SW480 (cell line): Measurements from ENCODE around the gene ANAPC4.

Source experiments
- DNase-seq: peaks from one replicate; pipeline ENCODE4 v3.0.0-alpha.2; 2016; ENCODE audit warnings: low spot score

The ANAPC4 gene

GRCh38 chr4:25437926-25438325 is 60.9 kb downstream of the ANAPC4 start:
- no peak for DNase-seq

- peak; percentile 57 for DNase-seq
Measured at GRCh38 chr4:25439918-25440477, 62.9 kb downstream of the ANAPC4 start.

- no peak for DNase-seq
Measured at GRCh38 chr4:25440478-25441030, 63.5 kb downstream of the ANAPC4 start.

- DNase-seq: peak; percentile 51
Measured at GRCh38 chr4:25441519-25442117, 64.6 kb downstream of the ANAPC4 start.

GRCh38 chr4:25442863-25443307 is 65.8 kb downstream of the ANAPC4 start:
- DNase-seq: no peak

- no peak for DNase-seq
Measured at GRCh38 chr4:25443851-25444250, 66.8 kb downstream of the ANAPC4 start.

- no peak for DNase-seq
Measured at GRCh38 chr4:25446611-25447010, 69.5 kb downstream of the ANAPC4 start.

GRCh38 chr4:25448379-25449109 is 71.5 kb downstream of the ANAPC4 start:
- DNase-seq: no peak

GRCh38 chr4:25449270-25449669 is 72.2 kb downstream of the ANAPC4 start:
- DNase-seq: no peak

- no peak for DNase-seq
Measured at GRCh38 chr4:25449688-25450087, 72.6 kb downstream of the ANAPC4 start.

- no peak for DNase-seq
Measured at GRCh38 chr4:25450491-25450901, 73.4 kb downstream of the ANAPC4 start.

GRCh38 chr4:25451676-25452075 is 74.6 kb downstream of the ANAPC4 start:
- no peak for DNase-seq

- no peak for DNase-seq
Measured at GRCh38 chr4:25452081-25452480, 75.0 kb downstream of the ANAPC4 start.

GRCh38 chr4:25454476-25454875 is 77.4 kb downstream of the ANAPC4 start:
- no peak for DNase-seq

- no peak for DNase-seq
Measured at GRCh38 chr4:25457053-25457715, 80.1 kb downstream of the ANAPC4 start.

- DNase-seq: no peak
Measured at GRCh38 chr4:25466966-25467697, 90.1 kb downstream of the ANAPC4 start.

- no peak for DNase-seq
Measured at GRCh38 chr4:25467843-25468242, 90.8 kb downstream of the ANAPC4 start.
